ENCODE data around the gene COX4I1.
"Not testable (repeated sequence)": the region's sequence is repeated elsewhere in the genome, so short reads cannot be mapped to it uniquely, and the experiment has no call there.

DNA sequence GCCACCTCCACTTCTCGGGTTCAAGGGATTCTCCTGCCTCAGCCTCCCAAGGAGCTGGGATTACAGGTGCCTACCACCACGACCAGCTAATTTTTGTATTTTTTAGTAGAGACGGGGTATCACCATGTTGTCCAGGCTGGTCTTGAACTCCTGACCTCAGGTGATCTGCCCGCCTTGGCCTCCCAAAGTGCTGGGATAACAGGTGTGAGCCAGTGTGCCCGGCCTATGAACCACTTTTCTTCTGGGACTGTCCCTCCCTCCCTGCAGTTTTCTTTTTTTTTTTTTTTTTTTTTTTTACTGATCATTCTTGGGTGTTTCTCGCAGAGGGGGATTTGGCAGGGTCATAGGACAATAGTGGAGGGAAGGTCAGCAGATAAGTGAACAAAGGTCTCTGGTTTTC is 7.8 kb downstream of the COX4I1 start:
- not testable (repeated sequence) for TF ChIP-seq FOXA1 (IDR thresholded peaks at IDR 0.05); NFRKB (IDR thresholded peaks at IDR 0.05); SP1 (IDR thresholded peaks at IDR 0.05); FOXM1 (IDR thresholded peaks at IDR 0.05; ENCODE audit: borderline replicate concordance); ELF4 (IDR thresholded peaks at IDR 0.05); FOXK2 (IDR thresholded peaks at IDR 0.05); ZNF384 (IDR thresholded peaks at IDR 0.05); SUZ12 (IDR thresholded peaks at IDR 0.05); LEF1 (IDR thresholded peaks at IDR 0.05; ENCODE audit: borderline replicate concordance); HDGF (IDR thresholded peaks at IDR 0.05; ENCODE audit: borderline replicate concordance)

Data from HEK293T (cell line).